ENCODE results near the gene RASSF6. TPM values are rescaled to one million over a fixed set of nuclear protein-coding genes. Genes with fewer than 3 reads are reported as not detected.

RASSF6 gene
- total RNA-seq, 1 experiment from 2014 or later, result 1.6 TPM

DNA sequence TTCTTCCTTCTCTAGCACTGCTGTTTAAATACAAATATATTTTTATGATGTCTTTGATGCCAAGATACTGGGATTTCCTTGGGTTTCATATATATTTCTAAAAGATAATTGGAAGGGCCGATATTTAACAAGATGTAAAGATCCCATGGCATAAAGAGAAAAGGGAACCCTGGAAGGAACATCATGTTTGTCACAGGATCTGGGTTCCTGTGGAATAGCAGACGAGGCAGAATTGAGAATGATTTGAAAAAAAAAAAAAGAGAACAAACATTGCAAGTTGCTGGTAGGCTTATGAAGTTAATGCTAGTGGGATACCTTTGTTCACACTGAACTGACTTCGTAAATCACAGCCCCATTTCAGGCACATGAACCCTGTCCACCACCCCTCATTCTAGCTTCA, 33.6 kb downstream of the RASSF6 start:
- Mint-ChIP-seq H3K4me3 (ENCODE audit: unreplicated experiment) (no peak overlapping the region), H3K36me3 (ENCODE audit: insufficient read depth, unreplicated experiment) (no peaks in the 10 kb centered on the region), H3K27me3 (ENCODE audit: insufficient read depth, unreplicated experiment) (no peaks in the 10 kb centered on the region), H3K27ac (ENCODE audit: low read depth, unreplicated experiment) (no peak overlapping the region), H3K9me3 (ENCODE audit: unreplicated experiment) (no peaks in the 10 kb centered on the region), H3K4me1 (ENCODE audit: insufficient read depth, unreplicated experiment) (peaks cover 15% of the 10 kb centered on the region)
- no peak for TF ChIP-seq CTCF (IDR thresholded peaks at IDR 0.05; ENCODE audit: unreplicated experiment)
- intact Hi-C loops (cut with micrococcal nuclease), result no loop called here
- BruUV-seq (replicated peaks), result no TSS peak
- ChIA-PET CTCF (interaction anchor here (0.7 to 3.9 kb wide), 6 partner anchors 9 to 140 kb away, joined by 3 to 22 read pairs (median 5); no protein-coding TSS in a partner anchor), POLR2A (interaction anchor here (1.2 kb wide), 1 partner anchor 26 kb away, joined by 3 read pairs; no protein-coding TSS in a partner anchor)
- no peak for DNase-seq (ENCODE audit: unreplicated experiment)

DNA sequence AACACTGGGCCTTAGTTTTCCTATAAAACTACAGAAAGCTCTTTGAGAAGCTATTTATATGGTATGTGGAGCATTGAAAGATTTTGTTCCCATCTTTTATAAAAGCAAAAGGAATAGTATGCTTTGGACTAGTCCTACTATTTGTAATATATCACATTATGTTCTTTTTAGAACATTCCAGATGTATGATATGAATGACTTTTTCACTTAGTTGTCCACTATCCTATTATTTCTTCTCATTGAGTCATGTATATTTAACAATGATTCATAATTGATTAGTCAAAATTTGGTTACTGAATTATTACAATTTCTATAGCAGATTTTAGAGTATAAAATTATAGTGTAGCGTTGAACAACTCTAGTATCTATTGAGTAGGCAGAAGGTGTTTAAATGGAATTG, 34.2 kb downstream of the RASSF6 start:
- CTCF ChIA-PET, result interaction anchor here (0.9 to 3.9 kb wide), 3 partner anchors 10 to 136 kb away, joined by 3 to 22 read pairs (median 7); no protein-coding TSS in a partner anchor
- POLR2A ChIA-PET, result interaction anchor here (0.7 kb wide), 1 partner anchor 333 kb away, joined by 3 read pairs; no protein-coding TSS in a partner anchor
- Mint-ChIP-seq H3K4me1 (ENCODE audit: insufficient read depth, unreplicated experiment) (peaks cover 15% of the 10 kb centered on the region), H3K36me3 (ENCODE audit: insufficient read depth, unreplicated experiment) (no peaks in the 10 kb centered on the region), H3K27me3 (ENCODE audit: insufficient read depth, unreplicated experiment) (no peaks in the 10 kb centered on the region), H3K27ac (ENCODE audit: low read depth, unreplicated experiment) (no peak overlapping the region), H3K9me3 (ENCODE audit: unreplicated experiment) (no peaks in the 10 kb centered on the region), H3K4me3 (ENCODE audit: unreplicated experiment) (no peak overlapping the region)
- no peak for DNase-seq (ENCODE audit: unreplicated experiment)
- intact Hi-C loops (cut with micrococcal nuclease), result no loop called here
- BruUV-seq (replicated peaks), result no TSS peak
- no peak for TF ChIP-seq CTCF (IDR thresholded peaks at IDR 0.05; ENCODE audit: unreplicated experiment)

DNA sequence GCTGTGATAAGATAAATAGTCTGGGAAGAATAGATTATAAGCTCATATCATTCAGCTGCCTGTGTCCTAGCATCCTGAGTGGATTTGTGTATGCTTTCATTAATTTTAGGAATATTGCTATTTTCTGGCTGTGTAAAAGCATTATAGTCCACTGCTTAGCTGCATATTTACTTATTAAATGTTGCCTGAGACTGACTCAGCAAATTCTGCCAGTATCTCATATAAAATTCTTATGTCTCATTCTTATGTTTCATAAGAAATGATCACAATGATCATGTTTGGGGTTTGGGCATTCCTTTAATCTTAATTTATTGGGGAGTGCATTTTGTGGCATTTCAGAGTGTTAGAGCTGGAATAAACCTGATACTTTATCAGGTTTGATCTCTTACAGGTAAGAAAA, 34.9 kb downstream of the RASSF6 start:
- intact Hi-C loops (cut with micrococcal nuclease), result no loop called here
- POLR2A ChIA-PET, result interaction anchor here (0.7 to 1.1 kb wide), 3 partner anchors 16 to 332 kb away, joined by 3 read pairs; partner anchors contain the start of gene RASSF6
- no peaks in the 10 kb centered on the region for H3K36me3 Mint-ChIP-seq (ENCODE audit: insufficient read depth, unreplicated experiment)
- no peaks in the 10 kb centered on the region for H3K27me3 Mint-ChIP-seq (ENCODE audit: insufficient read depth, unreplicated experiment)
- TF ChIP-seq CTCF (IDR thresholded peaks at IDR 0.05; ENCODE audit: unreplicated experiment), result no peak
- peaks cover 10% of the 10 kb centered on the region for H3K4me1 Mint-ChIP-seq (ENCODE audit: insufficient read depth, unreplicated experiment)
- no peak overlapping the region for H3K4me3 Mint-ChIP-seq (ENCODE audit: unreplicated experiment)
- no peak for DNase-seq (ENCODE audit: unreplicated experiment)
- no peak overlapping the region for H3K27ac Mint-ChIP-seq (ENCODE audit: low read depth, unreplicated experiment)
- H3K9me3 Mint-ChIP-seq (ENCODE audit: unreplicated experiment), result no peaks in the 10 kb centered on the region
- no TSS peak for BruUV-seq (replicated peaks)
- CTCF ChIA-PET, result interaction anchor here (3.9 kb wide), 1 partner anchor 12 kb away, joined by 22 read pairs; no protein-coding TSS in a partner anchor

- POLR2A ChIA-PET, result interaction anchor here (0.7 kb wide), 1 partner anchor 112 kb away, joined by 3 read pairs; no protein-coding TSS in a partner anchor
- no peaks in the 10 kb centered on the region for H3K27me3 Mint-ChIP-seq (ENCODE audit: insufficient read depth, unreplicated experiment)
- BruUV-seq (replicated peaks), result no TSS peak
- DNase-seq (ENCODE audit: unreplicated experiment), result no peak
- H3K27ac Mint-ChIP-seq (ENCODE audit: low read depth, unreplicated experiment), result no peak overlapping the region
- no peaks in the 10 kb centered on the region for H3K9me3 Mint-ChIP-seq (ENCODE audit: unreplicated experiment)
- CTCF ChIA-PET, result interaction anchor here (3.9 kb wide), 1 partner anchor 10 kb away, joined by 22 read pairs; no protein-coding TSS in a partner anchor
- H3K4me3 Mint-ChIP-seq (ENCODE audit: unreplicated experiment), result no peak overlapping the region
- no peak for TF ChIP-seq CTCF (IDR thresholded peaks at IDR 0.05; ENCODE audit: unreplicated experiment)
- intact Hi-C loops (cut with micrococcal nuclease), result no loop called here
- H3K4me1 Mint-ChIP-seq (ENCODE audit: insufficient read depth, unreplicated experiment), result no peaks in the 10 kb centered on the region
- no peaks in the 10 kb centered on the region for H3K36me3 Mint-ChIP-seq (ENCODE audit: insufficient read depth, unreplicated experiment)
Measured at GRCh38 chr4:73583666-73584065, 36.6 kb downstream of the RASSF6 start.
